ENCODE data around the gene PNMA8C.

Gene PNMA8C

GRCh38 chr19:46428239-46429135 is at the start of gene PNMA8C:
Gene PNMA8C (minus strand): TSS chr19:46428936. CDS start chr19:46428359, 577 bp downstream.
- DNase-seq: no peak

GRCh38 chr19:46475986-46476385 is 47.2 kb upstream of the PNMA8C start:
- no peak for DNase-seq

GRCh38 chr19:46474211-46474610 is 45.5 kb upstream of the PNMA8C start:
- no peak for DNase-seq

- DNase-seq: no peak
Measured at GRCh38 chr19:46472592-46472991, 43.9 kb upstream of the PNMA8C start.

GRCh38 chr19:46471811-46472543 is 43.2 kb upstream of the PNMA8C start:
- no peak for DNase-seq

- peak; percentile 56 to 92 for DNase-seq
Measured at GRCh38 chr19:46471116-46471733, 42.5 kb upstream of the PNMA8C start, which contains the start of gene PNMA8A. Gene PNMA8A (minus strand): TSS chr19:46471563. CDS start chr19:46471035, 528 bp downstream.

- DNase-seq: no peak
Measured at GRCh38 chr19:46470376-46470775, 41.6 kb upstream of the PNMA8C start.

- DNase-seq: no peak
Measured at GRCh38 chr19:46469541-46470185, 40.9 kb upstream of the PNMA8C start.

GRCh38 chr19:46466536-46467196 is 37.9 kb upstream of the PNMA8C start:
- no peak for DNase-seq

GRCh38 chr19:46463516-46463915 is 34.8 kb upstream of the PNMA8C start:
- no peak for DNase-seq

- no peak for DNase-seq
Measured at GRCh38 chr19:46461537-46461936, 32.8 kb upstream of the PNMA8C start.

- no peak for DNase-seq
Measured at GRCh38 chr19:46460981-46461380, 32.2 kb upstream of the PNMA8C start.

GRCh38 chr19:46460055-46460454 is 31.3 kb upstream of the PNMA8C start:
- no peak for DNase-seq

- no peak for DNase-seq
Measured at GRCh38 chr19:46456930-46457329, 28.2 kb upstream of the PNMA8C start.

GRCh38 chr19:46454244-46454643 is 25.5 kb upstream of the PNMA8C start:
- DNase-seq: no peak

GRCh38 chr19:46453661-46454060 is 24.9 kb upstream of the PNMA8C start:
- no peak for DNase-seq

GRCh38 chr19:46452186-46452585 is 23.4 kb upstream of the PNMA8C start:
- DNase-seq: no peak

- DNase-seq: peak in 1 of 2 experiments; percentile 53
Measured at GRCh38 chr19:46451352-46451751, 22.6 kb upstream of the PNMA8C start.

GRCh38 chr19:46450737-46451136 is 22.0 kb upstream of the PNMA8C start:
- no peak for DNase-seq

GRCh38 chr19:46449228-46449627 is 20.5 kb upstream of the PNMA8C start:
- no peak for DNase-seq

- no peak for DNase-seq
Measured at GRCh38 chr19:46448601-46449000, 19.9 kb upstream of the PNMA8C start.

GRCh38 chr19:46447824-46448223 is 19.1 kb upstream of the PNMA8C start:
- DNase-seq: no peak
